T-helper 2 cell treated with Interferon-gamma antibody and Interleukin-4, amounts not matched to agents 100 ng/mL and 5 ng/mL, for 36 hours (primary cell): ENCODE data around the gene GPR84. TPM values are rescaled to one million over a fixed set of nuclear protein-coding genes. Genes with fewer than 3 reads are reported as not detected.

Experiments used
- intact Hi-C: fragments of 100-400 bp; cut with micrococcal nuclease; formaldehyde crosslinking; loops from one replicate; pipeline ENCODE4 v1.15.1; 2023
- total RNA-seq: library from RNA; stranded (reverse); gene quantifications from 2 replicates; pipeline ENCODE4 v1.2.3, GENCODE V29; 2022

GPR84 gene
- total RNA-seq, 1 donor from 2014 or later = 0.39 TPM

DNA sequence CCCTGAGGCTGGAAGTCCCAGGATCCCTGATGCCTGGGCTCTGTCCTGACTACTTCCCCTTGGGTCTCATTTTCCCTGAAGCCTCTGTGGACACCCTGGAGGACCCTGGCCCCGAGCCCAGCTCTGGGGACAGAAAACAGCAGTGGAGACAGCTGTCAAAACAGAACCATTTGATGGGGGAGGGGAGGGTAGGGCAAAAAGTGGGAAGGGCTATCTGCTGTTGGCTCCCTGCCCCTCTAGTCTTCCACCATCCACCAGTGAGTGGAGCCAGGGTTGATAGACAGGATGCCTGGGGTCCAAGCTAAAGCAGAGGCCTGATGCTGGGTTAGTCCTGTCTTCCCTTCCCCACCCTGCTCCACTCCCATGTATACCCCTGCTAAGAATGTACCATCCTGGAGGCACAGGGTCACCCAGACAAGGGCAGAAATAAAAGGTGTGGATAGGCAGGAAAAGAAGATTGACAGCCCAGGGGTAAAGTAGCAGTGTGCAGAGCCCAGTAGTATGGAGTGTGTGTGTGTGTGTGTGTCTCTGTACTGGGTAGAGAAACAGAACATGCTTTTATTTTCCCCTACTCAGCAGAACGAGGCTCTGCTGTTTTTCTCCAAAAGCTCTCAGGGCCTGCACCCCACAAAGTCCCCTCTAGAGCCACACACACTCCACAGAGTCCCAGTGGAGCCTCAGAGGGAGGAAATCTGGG, 10.4 kb upstream of the GPR84 start:
- intact Hi-C loops = no loop called here

GRCh38 chr12:54373649-54374561, 9.6 kb upstream of the GPR84 start:
- intact Hi-C loops = no loop called here

DNA sequence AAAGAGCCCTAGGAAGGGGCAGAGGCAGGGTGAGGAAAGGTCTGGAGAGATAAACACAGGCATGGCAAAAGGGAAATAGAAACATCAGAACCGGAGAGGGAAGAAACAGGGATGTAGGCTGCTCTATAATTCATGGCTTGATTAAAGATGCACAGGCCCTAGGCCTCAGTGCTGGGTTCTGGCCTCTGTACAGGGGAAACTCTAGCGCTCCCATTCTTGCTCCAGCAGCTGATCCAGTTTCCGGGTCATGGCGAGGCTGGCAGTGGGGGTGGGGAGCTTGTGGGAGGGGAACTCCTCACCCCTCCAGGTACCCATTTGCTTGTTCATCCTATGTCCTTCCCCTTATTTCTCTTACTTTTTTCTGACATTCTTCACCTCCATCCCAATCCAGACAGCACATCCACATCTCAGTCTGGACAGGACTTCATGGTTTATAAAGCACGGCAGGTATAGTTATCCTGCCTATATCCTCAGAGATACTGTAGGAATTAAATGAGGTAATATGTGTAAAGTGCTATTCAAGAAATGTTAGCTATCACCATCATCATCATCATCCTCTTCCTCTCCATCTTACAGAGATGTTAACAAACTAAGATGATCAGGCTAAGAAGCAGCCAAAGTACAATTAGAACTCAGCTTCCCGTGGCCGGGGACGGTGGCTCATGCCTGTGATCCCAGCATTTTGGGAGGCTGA, 8.0 kb upstream of the GPR84 start:
- intact Hi-C loops = no loop called here

DNA sequence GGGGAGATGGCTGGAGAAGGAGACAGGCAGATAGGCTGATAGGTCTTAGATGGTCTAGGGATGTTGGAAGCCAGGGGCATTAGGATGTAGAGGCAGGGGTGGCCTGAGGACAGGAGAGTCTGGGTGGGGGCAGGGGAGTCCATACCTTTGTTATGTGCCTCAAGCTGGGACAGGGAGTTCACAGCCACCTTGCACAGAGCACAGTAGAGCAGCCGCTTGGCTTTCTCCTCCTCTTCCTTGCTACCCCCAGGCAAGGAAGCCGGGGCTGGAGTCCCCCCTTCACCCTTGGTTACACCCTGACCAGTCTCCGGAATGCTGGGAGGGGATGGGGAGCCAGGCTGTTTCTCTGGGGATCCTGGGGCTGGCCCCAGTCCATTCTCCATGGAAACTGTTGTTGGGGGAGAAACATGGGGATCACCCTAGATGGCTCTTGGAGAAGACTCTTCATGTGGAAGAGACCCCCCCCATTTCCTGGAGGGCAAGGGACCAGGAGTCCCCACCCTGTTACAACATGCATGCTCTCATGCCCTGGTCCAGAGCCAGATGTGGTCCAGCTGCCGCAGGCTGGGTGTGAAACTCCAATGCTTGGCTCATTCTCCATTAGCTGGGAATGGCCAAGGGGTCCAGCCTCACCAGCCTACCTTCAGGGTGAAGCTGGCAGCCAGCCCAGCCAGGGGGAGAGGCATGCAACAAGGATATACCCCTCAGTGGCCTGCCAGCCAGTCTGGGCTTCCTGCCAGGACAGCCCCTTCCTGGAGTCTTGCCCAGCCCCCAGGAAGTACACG, 7.2 kb upstream of the GPR84 start:
- intact Hi-C loops = no loop called here

- intact Hi-C loops = no loop called here
Measured at GRCh38 chr12:54370171-54370730, 6.0 kb upstream of the GPR84 start.

DNA sequence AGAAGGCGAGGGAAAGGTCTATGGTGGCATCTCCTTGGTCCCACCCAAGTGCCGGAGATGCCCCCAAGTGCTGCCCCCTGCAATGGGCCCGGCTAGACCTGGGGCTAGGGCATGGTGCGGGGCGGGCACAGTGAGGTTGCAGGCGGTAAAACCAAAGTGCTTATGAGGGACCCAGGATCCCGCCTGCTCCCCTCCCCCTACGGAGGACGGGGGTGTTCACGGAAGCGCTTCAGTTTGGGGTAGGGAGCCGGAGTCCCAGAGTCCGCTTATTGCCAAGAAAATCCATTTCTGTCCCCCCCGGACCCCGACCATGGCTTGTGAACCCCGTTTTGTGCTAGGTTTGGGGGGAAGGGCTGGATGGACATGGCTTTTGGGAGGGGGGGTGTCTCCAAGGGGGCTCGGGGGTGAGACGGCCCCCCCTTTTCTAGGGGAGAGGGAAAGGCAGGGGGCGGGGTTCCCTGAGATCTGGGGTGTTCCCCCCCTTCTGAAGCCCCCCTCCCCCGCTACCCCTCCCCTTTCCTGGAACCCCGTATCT, 5.4 kb upstream of the GPR84 start:
- intact Hi-C loops = loop anchor here (2.0 kb wide), 1 partner anchor 119 kb away; no protein-coding TSS in a partner anchor

- intact Hi-C loops = loop anchor here (1.0 to 2.0 kb wide), 5 partner anchors 10 to 149 kb away; no protein-coding TSS in a partner anchor
Measured at GRCh38 chr12:54368709-54369596, 4.7 kb upstream of the GPR84 start.

DNA sequence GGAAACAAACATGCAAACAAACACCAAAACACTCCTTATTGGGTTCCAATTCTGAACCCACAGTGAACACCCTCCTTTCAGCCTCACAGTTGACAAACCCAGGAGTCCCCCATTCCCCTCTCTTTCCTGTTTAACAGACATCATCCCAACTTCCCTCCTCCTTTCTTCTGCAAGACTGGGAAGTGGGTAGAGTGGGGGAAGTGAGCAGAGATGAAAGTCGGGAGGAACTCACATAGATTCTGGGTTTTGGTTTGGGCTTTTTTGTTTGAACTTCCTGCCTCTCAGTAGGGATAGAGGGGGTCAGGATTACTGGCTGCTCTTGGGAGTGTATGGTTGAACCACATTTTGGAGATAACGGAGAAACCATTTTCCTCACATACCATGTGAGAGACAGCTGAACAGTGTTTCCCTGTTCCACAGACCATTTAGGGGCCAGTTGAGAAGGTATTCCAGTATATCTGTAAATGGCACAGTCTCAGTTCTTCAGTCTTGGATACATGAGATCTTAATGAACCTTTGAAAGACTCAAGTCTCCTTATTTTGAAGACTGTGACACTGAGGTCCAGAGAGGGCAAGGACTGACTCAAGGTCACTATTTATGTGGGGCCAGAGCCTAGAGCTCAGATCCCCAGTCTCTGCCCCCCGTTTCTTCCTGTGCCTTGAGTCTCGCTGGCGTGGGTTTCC, 3.9 kb upstream of the GPR84 start:
- intact Hi-C loops = loop anchor here (1.0 to 2.0 kb wide), 5 partner anchors 9 to 148 kb away; no protein-coding TSS in a partner anchor

- intact Hi-C loops = no loop called here
Measured at GRCh38 chr12:54363618-54364017, 668 bp downstream of the GPR84 start.

DNA sequence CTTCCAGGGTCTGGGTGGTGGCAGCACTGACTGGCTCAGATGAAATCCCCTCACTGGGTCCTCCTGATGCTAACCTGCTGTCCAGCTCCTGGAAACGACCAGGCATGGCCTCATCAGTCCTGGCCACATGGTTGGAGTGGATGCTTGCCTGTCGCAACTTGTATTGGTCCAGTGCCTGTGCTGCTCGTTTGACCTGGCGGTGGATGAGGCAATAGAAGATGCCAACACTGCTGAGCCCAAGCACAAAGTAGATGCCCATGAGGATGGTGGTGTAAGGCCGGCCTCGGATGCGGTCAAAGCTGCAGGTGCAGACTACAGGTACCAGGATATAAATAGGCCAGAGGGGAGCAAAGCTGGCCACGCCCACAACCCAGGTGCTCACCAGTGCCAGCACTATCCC, 1.2 kb downstream of the GPR84 start:
- intact Hi-C loops = no loop called here

GRCh38 chr12:54360717-54361456, 3.4 kb downstream of the GPR84 start:
- intact Hi-C loops = loop anchor here (1.0 kb wide), 2 partner anchors 67 to 110 kb away; no protein-coding TSS in a partner anchor

GRCh38 chr12:54359762-54360351, 4.4 kb downstream of the GPR84 start:
- intact Hi-C loops = loop anchor here (1.0 to 2.0 kb wide), 6 partner anchors 8 to 143 kb away; partner anchors contain the start of genes CBX5, COPZ1 and HNRNPA1

DNA sequence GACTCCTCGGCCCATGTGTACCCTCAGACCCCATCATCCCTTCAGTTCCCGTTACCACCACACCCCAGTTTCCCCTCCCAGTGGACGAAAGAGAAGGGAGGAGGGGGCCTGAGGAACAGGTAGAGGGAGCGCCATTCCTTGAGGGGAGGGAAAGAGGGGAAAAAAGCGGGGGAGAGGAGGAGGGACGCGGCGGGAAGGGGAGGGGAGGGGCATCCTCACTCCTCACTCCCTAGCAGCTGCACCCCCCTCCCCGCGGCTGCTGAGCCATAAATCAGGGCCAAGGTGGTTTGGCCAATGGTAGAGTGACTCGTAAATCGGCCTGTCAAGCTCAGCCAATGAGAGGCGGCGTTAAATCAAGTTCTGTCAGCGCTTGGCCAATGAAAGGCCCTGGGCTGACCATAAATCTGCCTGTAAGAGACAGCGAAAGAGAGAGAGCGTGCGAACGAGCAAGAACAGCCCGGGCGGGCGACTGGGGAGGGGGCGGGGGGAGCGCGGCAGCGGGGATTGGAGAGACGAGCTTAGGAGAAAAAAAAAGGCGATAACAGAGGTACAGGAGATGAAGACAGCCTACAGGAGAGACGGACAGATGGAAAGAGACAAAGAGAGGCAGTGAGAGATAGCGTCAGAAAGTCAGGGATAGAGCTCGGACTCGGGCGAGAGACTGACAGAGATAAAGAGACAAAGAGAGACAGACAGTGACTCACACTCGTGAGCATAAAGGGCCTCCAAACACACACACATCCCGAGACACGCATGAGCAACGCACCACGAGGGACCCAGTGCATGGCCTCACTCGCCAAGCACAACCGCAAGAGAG, 5.1 kb downstream of the GPR84 start:
- intact Hi-C loops = loop anchor here (1.0 to 2.0 kb wide), 6 partner anchors 9 to 142 kb away; partner anchors contain the start of genes CBX5, COPZ1 and HNRNPA1

DNA sequence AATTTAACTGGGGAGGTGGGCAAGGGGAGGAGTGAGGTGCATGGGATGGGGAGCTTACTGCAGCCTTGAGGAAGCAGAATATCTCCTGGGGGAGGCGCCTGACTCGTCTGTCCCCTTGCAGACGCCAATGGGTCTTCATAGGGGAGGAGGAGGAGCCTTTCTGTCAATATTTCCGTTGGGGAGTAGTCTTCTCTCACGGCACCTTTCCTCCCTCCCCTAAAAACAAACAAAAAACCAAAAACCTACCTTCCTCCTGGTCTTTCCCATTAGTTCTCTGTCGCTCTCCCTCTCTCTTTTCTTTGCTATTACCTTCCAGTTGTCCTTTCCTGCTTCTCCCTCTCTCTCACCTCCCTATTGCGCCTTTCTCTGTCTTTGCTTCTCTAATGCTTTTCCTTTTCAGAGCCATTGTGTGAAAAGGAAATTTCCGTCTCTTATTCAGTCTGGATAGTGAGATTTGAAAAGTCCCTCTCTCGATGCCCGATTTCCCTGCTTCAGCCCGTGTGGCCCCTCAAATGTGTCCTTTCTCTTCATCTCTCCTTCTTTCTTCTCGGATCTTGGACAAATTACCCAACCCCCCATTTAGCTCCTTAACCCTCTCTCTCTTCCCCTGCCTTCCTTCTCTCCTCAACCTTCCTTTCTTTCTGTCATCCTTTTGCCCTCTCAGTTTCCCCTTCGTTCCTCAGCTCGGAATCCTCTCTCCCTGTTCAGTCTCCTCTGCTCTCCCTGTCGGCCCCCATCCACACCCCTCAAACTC, 5.9 kb downstream of the GPR84 start:
- intact Hi-C loops = loop anchor here (2.0 kb wide), 3 partner anchors 22 to 142 kb away; no protein-coding TSS in a partner anchor

DNA sequence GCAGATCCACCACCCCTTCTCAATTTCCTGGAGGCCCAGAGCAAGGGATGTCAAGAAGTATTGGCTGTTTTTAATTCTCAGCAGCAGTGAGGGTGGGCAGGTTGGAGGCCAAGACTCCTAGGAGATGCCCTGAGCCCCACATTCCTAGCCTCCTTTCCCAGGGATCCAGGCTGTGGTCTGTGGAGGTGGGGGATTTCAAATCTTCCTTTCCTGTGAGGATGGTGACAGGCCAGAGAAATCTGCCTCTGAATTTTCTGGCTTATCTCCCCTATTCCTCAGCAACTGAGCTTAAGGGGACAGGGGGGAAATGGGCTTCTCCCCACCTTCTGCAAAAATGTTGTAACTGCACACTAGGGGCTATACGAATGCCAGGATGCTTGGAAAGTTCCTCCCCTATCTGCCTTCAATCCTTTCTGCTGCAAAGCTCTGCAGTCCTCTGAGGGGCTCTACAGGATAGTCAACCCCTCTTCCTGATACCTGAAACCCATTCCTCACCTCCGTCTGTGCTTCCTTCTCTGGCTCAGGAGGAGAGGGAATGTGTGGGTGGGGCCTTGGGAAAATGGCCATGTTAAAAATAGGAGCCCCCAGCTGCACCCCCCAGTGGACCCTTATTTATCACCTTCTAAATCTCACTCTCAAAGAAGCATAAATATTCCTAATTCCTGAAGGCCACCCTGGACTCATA, 6.6 kb downstream of the GPR84 start:
- intact Hi-C loops = loop anchor here (2.0 kb wide), 3 partner anchors 21 to 141 kb away; no protein-coding TSS in a partner anchor
